Daoy (cell line): ENCODE data around the gene RPS6KA5. TPM values are rescaled to one million over a fixed set of nuclear protein-coding genes. Genes with fewer than 3 reads are reported as not detected.
A peak's percentile ranks its signal among the peaks of the same experiment; 100 is the strongest.

Experiments
- DNase-seq: peaks from one replicate; pipeline ENCODE4 v3.0.0-alpha.2; 2015; ENCODE audit warnings: low read depth
- total RNA-seq: library from RNA; depleted of rRNA; stranded (reverse); fragments of >200 nt; shearing (Covaris generic); gene quantifications from 2 replicates; pipeline ENCODE4 v1.2.3, GENCODE V29; 2014; rRNA removed

Gene RPS6KA5
- total RNA-seq, 1 experiment from 2014 or later = 2.7 TPM

- DNase-seq = peak; percentile 46
Observed at GRCh38 chr14:90808759-90809529, 251.5 kb downstream of the RPS6KA5 start.

GRCh38 chr14:90807060-90807459 is 253.4 kb downstream of the RPS6KA5 start:
- no peak for DNase-seq

GRCh38 chr14:90805662-90806540 is 254.5 kb downstream of the RPS6KA5 start:
- no peak for DNase-seq

GRCh38 chr14:90805084-90805391 is 255.4 kb downstream of the RPS6KA5 start:
- DNase-seq = no peak

GRCh38 chr14:90804292-90805083 is 256.0 kb downstream of the RPS6KA5 start:
- DNase-seq = no peak

GRCh38 chr14:90803249-90803648 is 257.2 kb downstream of the RPS6KA5 start:
- no peak for DNase-seq

GRCh38 chr14:90799420-90799819 is 261.0 kb downstream of the RPS6KA5 start:
- no peak for DNase-seq

- no peak for DNase-seq
Observed at GRCh38 chr14:90797919-90798318, 262.5 kb downstream of the RPS6KA5 start.

Other genes starting within 250 kb of the RPS6KA5 start
- 21.3 and 33.2 TPM in 2 replicates for gene TTC7B, start 244.2 kb downstream of the RPS6KA5 start, total RNA-seq
- 16.9 and 28.8 TPM in 2 replicates for gene DGLUCY, start 53.4 kb upstream of the RPS6KA5 start, total RNA-seq
- gene GPR68, start 184.1 kb upstream of the RPS6KA5 start, total RNA-seq = 10.1 and 11.6 TPM in 2 replicates